Astrocyte (in vitro differentiated cells and primary cell): ENCODE measurements around the gene AZIN2. TPM values are rescaled to one million over a fixed set of nuclear protein-coding genes. Genes with fewer than 3 reads are reported as not detected.

Experiments used
- DNase-seq: peaks from one replicate; pipeline ENCODE4 v3.0.0-alpha.2; 2010; ENCODE audit warnings: low read depth
- FAIRE-seq: peaks from 2 replicates; lab custom pipeline; 2011; peaks lifted over from hg19 to GRCh38; lab: Jason Lieb, UNC
- H2AFZ ChIP-seq: 2 replicates; pipeline ENCODE4 v1.6.0; 2012; ENCODE audit warnings: low read depth, low read length, inconsistent platforms
- H3K27ac ChIP-seq: 2 replicates; pipeline ENCODE4 v1.5.1; 2011; ENCODE audit warnings: low read depth, low read length, inconsistent platforms
- H3K27me3 ChIP-seq: 2 replicates; pipeline ENCODE4 v1.6.0; 2011; ENCODE audit warnings: low read length, inconsistent platforms; ENCODE audit not compliant: insufficient read depth
- H3K36me3 ChIP-seq: 2 replicates; pipeline ENCODE4 v1.5.1; 2011; ENCODE audit warnings: low read length, inconsistent platforms; ENCODE audit not compliant: insufficient read depth
- H3K4me1 ChIP-seq: 2 replicates; pipeline ENCODE4 v1.5.1; 2011; ENCODE audit warnings: low read length, inconsistent platforms; ENCODE audit not compliant: insufficient read depth
- H3K4me2 ChIP-seq: 2 replicates; pipeline ENCODE4 v1.6.0; 2012; ENCODE audit warnings: low read length, inconsistent platforms
- H3K4me3 ChIP-seq: 2 replicates; pipeline ENCODE4 v1.5.1; 2011; ENCODE audit warnings: low read depth, mild to moderate bottlenecking, low read length, inconsistent platforms; ENCODE audit not compliant: insufficient read depth
- H3K79me2 ChIP-seq: 2 replicates; pipeline ENCODE4 v1.6.0; 2012; ENCODE audit warnings: mild to moderate bottlenecking, low read length, inconsistent platforms; ENCODE audit not compliant: insufficient read depth
- H3K9ac ChIP-seq: 2 replicates; pipeline ENCODE4 v1.6.0; 2012; ENCODE audit warnings: mild to moderate bottlenecking, low read length, inconsistent platforms
- H3K9me3 ChIP-seq: 2 replicates; pipeline ENCODE4 v1.5.1; 2012; ENCODE audit warnings: low read depth, mild to moderate bottlenecking, low read length, inconsistent platforms; ENCODE audit not compliant: insufficient read depth
- H4K20me1 ChIP-seq: 2 replicates; pipeline ENCODE4 v1.6.0; 2012; ENCODE audit warnings: low read length, inconsistent platforms; ENCODE audit not compliant: insufficient read depth
- H3K27ac Mint-ChIP-seq: one replicate; pipeline ENCODE4 v1.8.0; 2021; ENCODE audit warnings: mild to moderate bottlenecking, mixed read lengths; ENCODE audit not compliant: unreplicated experiment
- H3K27me3 Mint-ChIP-seq: one replicate; pipeline ENCODE4 v1.8.0; 2021; ENCODE audit warnings: low read depth, mixed read lengths; ENCODE audit not compliant: unreplicated experiment
- H3K36me3 Mint-ChIP-seq: one replicate; pipeline ENCODE4 v1.8.0; 2021; ENCODE audit warnings: low read depth, mixed read lengths; ENCODE audit not compliant: unreplicated experiment
- H3K4me1 Mint-ChIP-seq: one replicate; pipeline ENCODE4 v1.8.0; 2021; ENCODE audit warnings: low read depth, mixed read lengths; ENCODE audit not compliant: unreplicated experiment
- H3K4me3 Mint-ChIP-seq: one replicate; pipeline ENCODE4 v1.8.0; 2021; ENCODE audit warnings: mild to moderate bottlenecking, moderate library complexity, mixed read lengths; ENCODE audit not compliant: unreplicated experiment
- H3K9me3 Mint-ChIP-seq: one replicate; pipeline ENCODE4 v1.8.0; 2021; ENCODE audit warnings: mild to moderate bottlenecking, mixed read lengths; ENCODE audit not compliant: unreplicated experiment
- CTCF ChIP-seq: IDR thresholded peaks from 2 replicates; pipeline ENCODE4 v1.5.1; 2011; ENCODE audit warnings: low read depth, mild to moderate bottlenecking, inconsistent platforms, low read length, moderate library complexity; ENCODE audit not compliant: insufficient read depth
- EZH2 ChIP-seq: IDR thresholded peaks from 2 replicates; pipeline ENCODE4 v1.6.1; 2012; ENCODE audit warnings: mild to moderate bottlenecking, low read length, inconsistent platforms; ENCODE audit not compliant: insufficient read depth
- total RNA-seq: library from RNA; stranded (reverse); gene quantifications from 2 replicates; pipeline ENCODE4 v1.2.1, GENCODE V29; 2021

Gene AZIN2
- total RNA-seq, 1 donor from 2014 or later, result 10.1 TPM

GRCh38 chr1:33041026-33041425, 39.9 kb upstream of the AZIN2 start:
- no peaks in the 10 kb centered on the region for H3K36me3 ChIP-seq
- Mint-ChIP-seq H3K4me1 (peaks cover 27% of the 10 kb centered on the region), H3K27ac (no peak overlapping the region), H3K4me3 (no peak overlapping the region), H3K27me3 (peaks cover 1% of the 10 kb centered on the region), H3K36me3 (no peaks in the 10 kb centered on the region), H3K9me3 (peaks cover 2% of the 10 kb centered on the region)
- H3K9me3 ChIP-seq, result no peaks in the 10 kb centered on the region
- H3K27me3 ChIP-seq, result no peaks in the 10 kb centered on the region
- no peak overlapping the region for H3K9ac ChIP-seq
- FAIRE-seq (no peak), DNase-seq (no peak)
- H3K4me2 ChIP-seq, result no peak overlapping the region
- H4K20me1 ChIP-seq, result no peaks in the 10 kb centered on the region
- TF ChIP-seq CTCF (no peak), EZH2 (no peak)
- H3K4me3 ChIP-seq, result no peak overlapping the region
- no peak overlapping the region for H2AFZ ChIP-seq
- H3K27ac ChIP-seq, result no peak overlapping the region
- H3K79me2 ChIP-seq, result peaks cover 7% of the 10 kb centered on the region
- peaks cover 3% of the 10 kb centered on the region for H3K4me1 ChIP-seq

GRCh38 chr1:33042831-33043230, 38.1 kb upstream of the AZIN2 start:
- FAIRE-seq, result no peak
- Histone ChIP-seq H3K9me3 (no peaks in the 10 kb centered on the region), H3K79me2 (no peaks in the 10 kb centered on the region), H3K36me3 (no peaks in the 10 kb centered on the region), H3K27ac (no peak overlapping the region), H3K27me3 (no peaks in the 10 kb centered on the region), H4K20me1 (no peaks in the 10 kb centered on the region), H2AFZ (no peak overlapping the region), H3K4me2 (no peak overlapping the region), H3K4me1 (no peaks in the 10 kb centered on the region), H3K9ac (no peak overlapping the region), H3K4me3 (no peak overlapping the region)
- Mint-ChIP-seq H3K4me1 (peaks cover 27% of the 10 kb centered on the region), H3K4me3 (no peak overlapping the region), H3K27ac (no peak overlapping the region), H3K36me3 (no peaks in the 10 kb centered on the region), H3K9me3 (peaks cover 2% of the 10 kb centered on the region), H3K27me3 (peaks cover 1% of the 10 kb centered on the region)
- TF ChIP-seq EZH2, result no peak
- no peak for TF ChIP-seq CTCF
- no peak for DNase-seq

DNA sequence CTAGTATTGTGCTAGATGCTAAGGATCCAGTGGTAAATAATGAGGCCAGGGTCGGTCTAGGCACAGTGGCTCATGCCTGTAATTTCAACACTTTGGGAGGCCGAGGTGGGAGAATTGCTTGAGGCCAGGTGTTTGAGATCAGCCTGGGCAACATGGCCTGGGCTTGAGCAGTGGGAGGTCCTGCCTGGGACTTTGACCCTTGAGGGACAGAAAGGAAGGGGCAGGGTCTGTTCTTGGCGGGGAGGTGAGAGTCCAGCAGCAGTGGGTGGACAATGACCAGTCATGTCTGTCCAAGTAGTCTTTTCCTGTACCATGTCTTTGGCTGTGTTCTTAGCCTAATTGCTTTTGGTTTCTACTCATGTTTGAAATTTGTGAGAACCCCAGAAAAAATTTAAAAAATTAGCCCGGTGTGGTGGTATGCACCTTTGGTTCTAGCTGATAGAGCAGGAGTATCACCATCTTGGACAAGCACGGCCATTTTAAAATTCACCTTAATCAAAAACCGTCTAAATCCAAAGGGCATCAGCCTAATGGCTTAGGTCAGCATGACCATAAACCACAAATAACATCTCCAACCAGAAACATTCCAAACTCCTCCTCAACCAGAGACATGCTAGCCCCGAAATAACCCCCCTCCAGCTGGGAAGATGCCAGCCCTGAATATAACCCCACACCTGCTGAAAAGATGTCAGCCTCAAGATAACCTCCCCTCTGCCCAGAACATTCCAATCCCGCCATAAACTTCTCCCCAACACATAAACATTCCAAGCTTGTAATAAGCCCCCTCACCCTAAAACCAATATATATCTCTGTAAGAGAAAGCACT, 37.5 kb upstream of the AZIN2 start:
- no peaks in the 10 kb centered on the region for H3K9me3 ChIP-seq
- Mint-ChIP-seq H3K4me1 (peaks cover 27% of the 10 kb centered on the region), H3K4me3 (peak overlapping the region; percentile 15), H3K36me3 (no peaks in the 10 kb centered on the region), H3K27ac (peak overlapping the region; percentile 56), H3K9me3 (peaks cover 2% of the 10 kb centered on the region), H3K27me3 (peaks cover 1% of the 10 kb centered on the region)
- peaks cover 3% of the 10 kb centered on the region for H3K4me1 ChIP-seq
- H3K27ac ChIP-seq, result no peak overlapping the region
- FAIRE-seq (no peak), DNase-seq (no peak)
- TF ChIP-seq EZH2, result no peak
- no peak for TF ChIP-seq CTCF
- H3K27me3 ChIP-seq, result no peaks in the 10 kb centered on the region
- no peak overlapping the region for H3K4me3 ChIP-seq
- no peaks in the 10 kb centered on the region for H3K36me3 ChIP-seq
- no peak overlapping the region for H3K9ac ChIP-seq
- no peak overlapping the region for H2AFZ ChIP-seq
- no peaks in the 10 kb centered on the region for H3K79me2 ChIP-seq
- no peaks in the 10 kb centered on the region for H4K20me1 ChIP-seq
- H3K4me2 ChIP-seq, result no peak overlapping the region
